HepG2 (cell line): ENCODE results near the gene CLPTM1. TPM values are rescaled to one million over a fixed set of nuclear protein-coding genes. Genes with fewer than 3 reads are reported as not detected.

Source experiments
- BCL6 ChIP-seq: IDR thresholded peaks from 2 replicates; pipeline ENCODE4 v1.6.1; 2016; ENCODE audit warnings: missing genetic modification reagents, missing compliant biosample characterization
- BRD4 ChIP-seq: sonication (generic); formaldehyde crosslinking; IDR thresholded peaks from 2 replicates; pipeline ENCODE4 v1.4.0; 2020; ENCODE audit warnings: missing genetic modification reagents
- CCAR2 ChIP-seq: fragments of 200-400 bp; formaldehyde crosslinking; optimal IDR thresholded peaks from 2 replicates; pipeline ENCODE3; 2018; ENCODE audit warnings: low read depth, mild to moderate bottlenecking, low read length, moderate library complexity
- CEBPB ChIP-seq: IDR thresholded peaks from 2 replicates; pipeline ENCODE4 v1.6.1; 2011; ENCODE audit warnings: low read depth, low read length, improper control_type of control experiment, borderline replicate concordance
- ELK4 ChIP-seq: sonication (generic); formaldehyde crosslinking; IDR thresholded peaks from 2 replicates; pipeline ENCODE4 v1.9.0; 2021; ENCODE audit warnings: missing genetic modification reagents, borderline replicate concordance
- GATAD2A ChIP-seq: IDR thresholded peaks from 2 replicates; pipeline ENCODE4 v1.6.1; 2016
- HOXD1 ChIP-seq: sonication (generic); formaldehyde crosslinking; IDR thresholded peaks from 2 replicates; pipeline ENCODE4 v1.5.0; 2020; ENCODE audit warnings: missing genetic modification reagents
- MXD4 ChIP-seq: IDR thresholded peaks from 2 replicates; pipeline ENCODE4 v1.6.1; 2016; ENCODE audit warnings: mild to moderate bottlenecking, missing biosample characterization, missing genetic modification reagents
- PAWR ChIP-seq: sonication (generic); formaldehyde crosslinking; IDR thresholded peaks from 2 replicates; pipeline ENCODE4 v1.4.0; 2020; ENCODE audit warnings: missing genetic modification reagents, mild to moderate bottlenecking, borderline replicate concordance
- RFX5 ChIP-seq: IDR thresholded peaks from 2 replicates; pipeline ENCODE4 v1.6.1; 2011; ENCODE audit warnings: low read depth, low read length, improper control_type of control experiment
- RNF219 ChIP-seq: sonication (generic); formaldehyde crosslinking; IDR thresholded peaks from 2 replicates; pipeline ENCODE4 v1.5.0; 2020; ENCODE audit warnings: mild to moderate bottlenecking, missing genetic modification reagents
- RXRB ChIP-seq: IDR thresholded peaks from 2 replicates; pipeline ENCODE4 v1.6.1; 2016; ENCODE audit warnings: borderline replicate concordance, missing genetic modification reagents, missing compliant biosample characterization
- THYN1 ChIP-seq: sonication (generic); formaldehyde crosslinking; IDR thresholded peaks from 2 replicates; pipeline ENCODE4 v1.8.1; 2023; ENCODE audit warnings: low read depth, mild to moderate bottlenecking, moderate library complexity, missing genetic modification reagents, borderline replicate concordance
- ZKSCAN5 ChIP-seq: sonication (generic); formaldehyde crosslinking; IDR thresholded peaks from 2 replicates; pipeline ENCODE4 v1.5.1; 2020; ENCODE audit warnings: mild to moderate bottlenecking, missing genetic modification reagents
- ZNF205 ChIP-seq: IDR thresholded peaks from 2 replicates; pipeline ENCODE4 v1.6.1; 2018; ENCODE audit warnings: missing biosample characterization, missing genetic modification reagents
- ZNF431 ChIP-seq: sonication (generic); formaldehyde crosslinking; IDR thresholded peaks from 2 replicates; pipeline ENCODE4 v1.9.0; 2022; ENCODE audit warnings: missing genetic modification reagents, low read depth, mild to moderate bottlenecking, borderline replicate concordance
- ZNF468 ChIP-seq: sonication (generic); formaldehyde crosslinking; IDR thresholded peaks from 2 replicates; pipeline ENCODE4 v1.8.0; 2022; ENCODE audit warnings: mild to moderate bottlenecking, moderate library complexity, missing genetic modification reagents
- ZNF883 ChIP-seq: sonication (generic); formaldehyde crosslinking; IDR thresholded peaks from 2 replicates; pipeline ENCODE4 v1.5.1; 2020; ENCODE audit warnings: mild to moderate bottlenecking, missing genetic modification reagents; ENCODE audit errors: not compliant biosample characterization
- ZSCAN9 ChIP-seq: IDR thresholded peaks from 2 replicates; pipeline ENCODE4 v1.6.1; 2016; ENCODE audit warnings: borderline replicate concordance
- polyA plus RNA-seq, 8 experiments: library from polyadenylated mRNA; depleted of rRNA in 3 of 8; stranded (reverse) in 7 of 8; unstranded in 1 of 8; fragments of >200 nt; fragmentation: Illumina TruSeq in 4 of 8; extraction: Trizol in 4 of 8; gene quantifications; 2 replicates each; pipeline versions ENCODE4 v1.2.1 to v1.2.3, GENCODE V29; 2011 to 2016; ENCODE audit warnings: low read depth in 4 of 8, missing spikeins in 1 of 8, mixed read lengths in 1 of 8; ENCODE audit not compliant: insufficient read depth in 1 of 8
- total RNA-seq, 5 experiments: library from RNA; depleted of rRNA; stranded (reverse); fragments of >200 nt; fragmentation: Illumina TruSeq; extraction: Trizol; gene quantifications; 2 replicates each; pipeline ENCODE4 v1.2.3, GENCODE V29; 2016; ENCODE audit warnings: low read depth in 1 of 5
- TF ChIP-seq, protein P1 (sequence below): sonication (generic); formaldehyde crosslinking; IDR thresholded peaks from 2 replicates; pipeline ENCODE4 v1.4.0; 2020; ENCODE audit warnings: mild to moderate bottlenecking, missing genetic modification reagents, borderline replicate concordance

The CLPTM1 gene
- total and polyA plus RNA-seq, 2 of the 13 experiments (the other 11 are each of a cell fraction or from before 2014, with no cell fraction given), result 34.9 to 42.8 TPM

DNA sequence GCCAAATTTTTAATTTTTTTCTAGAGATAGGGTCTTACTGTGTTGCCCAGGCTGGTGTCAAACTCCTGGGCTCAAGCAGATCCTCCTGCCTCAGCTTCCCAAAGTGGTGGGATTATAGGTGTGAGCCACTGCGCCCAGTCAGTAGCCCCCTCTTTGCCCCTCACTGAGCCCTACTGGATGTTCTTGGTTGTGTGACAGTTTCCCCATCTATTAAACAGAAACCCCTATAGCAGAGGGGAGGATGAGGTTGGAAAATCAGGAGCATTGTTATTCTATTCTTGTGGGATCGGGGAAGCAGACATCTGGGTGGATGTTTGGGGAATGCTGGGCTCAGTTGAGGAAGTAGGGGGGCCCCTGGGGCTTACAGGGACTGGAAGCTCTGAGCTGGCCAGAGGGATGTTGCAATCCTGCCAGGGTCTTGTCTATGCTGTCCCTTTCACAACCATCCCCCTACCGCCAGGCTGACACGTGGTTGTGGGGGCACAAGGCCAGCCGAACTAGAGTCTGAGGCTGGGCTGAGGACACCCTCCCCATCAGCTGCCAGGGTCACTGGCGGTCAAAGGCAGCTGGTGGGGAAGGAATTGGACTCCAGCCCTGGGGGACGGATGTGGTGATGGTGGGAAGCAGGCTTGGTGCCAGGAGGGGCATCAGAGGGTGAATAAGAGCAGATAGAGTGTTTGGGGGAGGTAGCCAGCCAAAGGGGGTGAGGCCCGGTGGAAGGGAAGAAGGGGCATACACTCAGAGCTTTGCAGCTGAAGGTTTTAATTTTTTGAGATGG is 29.9 kb upstream of the CLPTM1 start (continued):
- TF ChIP-seq ZSCAN9 (peak; percentile 92), ELK4 (CRISPR knock-in tag) (no peak), HOXD1 (CRISPR knock-in tag) (peak; percentile 87; the same call in 1 of the 2 replicates), ZNF205 (CRISPR knock-in tag) (peak; percentile 86), CEBPB (peak; percentile 99), BRD4 (CRISPR knock-in tag) (peak; percentile 95), CCAR2 (no peak), ZNF883 (CRISPR knock-in tag) (peak; percentile 87), ZNF431 (CRISPR knock-in tag) (peak; percentile 92), ZKSCAN5 (CRISPR knock-in tag) (no peak), RFX5 (peak; percentile 87), RXRB (peak; percentile 100), THYN1 (CRISPR knock-in tag) (no peak), MXD4 (CRISPR knock-in tag) (peak; percentile 92; the same call in 1 of the 2 replicates), PAWR (CRISPR knock-in tag) (no peak), BCL6 (CRISPR knock-in tag) (peak; percentile 98), GATAD2A (CRISPR knock-in tag) (peak; percentile 97), RNF219 (no peak), ZNF468 (CRISPR knock-in tag) (no peak)
- TF ChIP-seq, protein P1, sequence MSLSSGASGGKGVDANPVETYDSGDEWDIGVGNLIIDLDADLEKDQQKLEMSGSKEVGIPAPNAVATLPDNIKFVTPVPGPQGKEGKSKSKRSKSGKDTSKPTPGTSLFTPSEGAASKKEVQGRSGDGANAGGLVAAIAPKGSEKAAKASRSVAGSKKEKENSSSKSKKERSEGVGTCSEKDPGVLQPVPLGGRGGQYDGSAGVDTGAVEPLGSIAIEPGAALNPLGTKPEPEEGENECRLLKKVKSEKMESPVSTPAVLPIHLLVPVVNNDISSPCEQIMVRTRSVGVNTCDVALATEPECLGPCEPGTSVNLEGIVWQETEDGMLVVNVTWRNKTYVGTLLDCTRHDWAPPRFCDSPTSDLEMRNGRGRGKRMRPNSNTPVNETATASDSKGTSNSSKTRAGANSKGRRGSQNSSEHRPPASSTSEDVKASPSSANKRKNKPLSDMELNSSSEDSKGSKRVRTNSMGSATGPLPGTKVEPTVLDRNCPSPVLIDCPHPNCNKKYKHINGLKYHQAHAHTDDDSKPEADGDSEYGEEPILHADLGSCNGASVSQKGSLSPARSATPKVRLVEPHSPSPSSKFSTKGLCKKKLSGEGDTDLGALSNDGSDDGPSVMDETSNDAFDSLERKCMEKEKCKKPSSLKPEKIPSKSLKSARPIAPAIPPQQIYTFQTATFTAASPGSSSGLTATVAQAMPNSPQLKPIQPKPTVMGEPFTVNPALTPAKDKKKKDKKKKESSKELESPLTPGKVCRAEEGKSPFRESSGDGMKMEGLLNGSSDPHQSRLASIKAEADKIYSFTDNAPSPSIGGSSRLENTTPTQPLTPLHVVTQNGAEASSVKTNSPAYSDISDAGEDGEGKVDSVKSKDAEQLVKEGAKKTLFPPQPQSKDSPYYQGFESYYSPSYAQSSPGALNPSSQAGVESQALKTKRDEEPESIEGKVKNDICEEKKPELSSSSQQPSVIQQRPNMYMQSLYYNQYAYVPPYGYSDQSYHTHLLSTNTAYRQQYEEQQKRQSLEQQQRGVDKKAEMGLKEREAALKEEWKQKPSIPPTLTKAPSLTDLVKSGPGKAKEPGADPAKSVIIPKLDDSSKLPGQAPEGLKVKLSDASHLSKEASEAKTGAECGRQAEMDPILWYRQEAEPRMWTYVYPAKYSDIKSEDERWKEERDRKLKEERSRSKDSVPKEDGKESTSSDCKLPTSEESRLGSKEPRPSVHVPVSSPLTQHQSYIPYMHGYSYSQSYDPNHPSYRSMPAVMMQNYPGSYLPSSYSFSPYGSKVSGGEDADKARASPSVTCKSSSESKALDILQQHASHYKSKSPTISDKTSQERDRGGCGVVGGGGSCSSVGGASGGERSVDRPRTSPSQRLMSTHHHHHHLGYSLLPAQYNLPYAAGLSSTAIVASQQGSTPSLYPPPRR (CRISPR knock-in tag), result peak; percentile 98
